Ovary (tissue), 3 donors: ENCODE data around the gene TMEM95.

ENCODE experiments used
- CTCF ChIP-seq, 3 donors: fragments of 450-650 bp in 2 of 3; fragments of 200-600 bp in 1 of 3; IDR thresholded peaks; one replicate each; pipeline versions ENCODE4 v1.5.1 to v1.8.0; 2016 to 2022; ENCODE audit warnings: antibody characterized with exemption in 3 of 3, mild to moderate bottlenecking in 1 of 3
- POLR2A ChIP-seq: fragments of 450-650 bp; IDR thresholded peaks from one replicate; pipeline ENCODE4 v1.6.1; 2017; ENCODE audit warnings: antibody characterized with exemption, mild to moderate bottlenecking, moderate library complexity
- donor health status: DM: no; HTN: no; CAD: no.

GRCh38 chr17:7356072-7356549 is 1.2 kb downstream of the TMEM95 start:
- TF ChIP-seq CTCF (IDR thresholded peaks at IDR 0.05): peak; percentile 47 to 74 (median 69)
- no peak for TF ChIP-seq POLR2A
